HFFc6 (cell line): ENCODE measurements around the gene PPP3R1. TPM values are rescaled to one million over a fixed set of nuclear protein-coding genes. Genes with fewer than 3 reads are reported as not detected.

Experiments
- DNase-seq: peaks from one replicate; pipeline ENCODE4 v3.0.0-alpha.2; 2018
- H3K27ac Mint-ChIP-seq: 2 replicates; pipeline ENCODE4 v1.8.0; 2020; ENCODE audit warnings: mild to moderate bottlenecking, mixed read lengths
- H3K27me3 Mint-ChIP-seq: 2 replicates; pipeline ENCODE4 v1.8.0; 2021; ENCODE audit warnings: mild to moderate bottlenecking, moderate library complexity, mixed read lengths; ENCODE audit not compliant: insufficient read depth
- H3K36me3 Mint-ChIP-seq: 2 replicates; pipeline ENCODE4 v1.8.0; 2021; ENCODE audit warnings: low read depth, mixed read lengths
- H3K4me1 Mint-ChIP-seq: 2 replicates; pipeline ENCODE4 v1.8.0; 2020; ENCODE audit warnings: low read depth, mixed read lengths
- H3K4me3 Mint-ChIP-seq: 2 replicates; pipeline ENCODE4 v1.8.0; 2020; ENCODE audit warnings: mild to moderate bottlenecking, moderate library complexity, mixed read lengths
- H3K9me3 Mint-ChIP-seq: 2 replicates; pipeline ENCODE4 v1.8.0; 2020; ENCODE audit warnings: mild to moderate bottlenecking, mixed read lengths
- CTCF ChIP-seq: fragments of 200-600 bp; sonication (generic); IDR thresholded peaks from 2 replicates; pipeline ENCODE4 v1.5.0; 2021; ENCODE audit warnings: antibody characterized with exemption, mild to moderate bottlenecking
- total RNA-seq, 6 experiments: library from RNA; stranded (reverse); fragmentation: NEBNext Ultra II Directional; extraction: Animal tissue kit (Norgen Biotek cat#: 25700); gene quantifications; 2 replicates in 1 of 6; 3 replicates in 5 of 6; pipeline ENCODE4 v1.2.3, GENCODE V29; 2021

The PPP3R1 gene
- total RNA-seq, 6 experiments from 2014 or later, result 60.0 to 67.0 (median 63.0) TPM

- Mint-ChIP-seq H3K9me3 (no peaks in the 10 kb centered on the region), H3K36me3 (no peaks in the 10 kb centered on the region), H3K4me1 (peaks cover 8% of the 10 kb centered on the region), H3K27ac (no peak overlapping the region), H3K4me3 (no peak overlapping the region), H3K27me3 (peaks cover 3% of the 10 kb centered on the region)
- no peak for TF ChIP-seq CTCF
- no peak for DNase-seq
Observed at GRCh38 chr2:68293024-68293423, 40.7 kb upstream of the PPP3R1 start.

- no peaks in the 10 kb centered on the region for H3K36me3 Mint-ChIP-seq
- peaks cover 3% of the 10 kb centered on the region for H3K27me3 Mint-ChIP-seq
- H3K27ac Mint-ChIP-seq, result no peak overlapping the region
- DNase-seq, result peak; percentile 30
- peak; percentile 82 for TF ChIP-seq CTCF
- peaks cover 13% of the 10 kb centered on the region for H3K4me1 Mint-ChIP-seq
- H3K4me3 Mint-ChIP-seq, result no peak overlapping the region
- H3K9me3 Mint-ChIP-seq, result no peaks in the 10 kb centered on the region
Observed at GRCh38 chr2:68292108-68292710, 39.9 kb upstream of the PPP3R1 start.

- Mint-ChIP-seq H3K27ac (no peak overlapping the region), H3K36me3 (no peaks in the 10 kb centered on the region), H3K9me3 (no peaks in the 10 kb centered on the region), H3K27me3 (peaks cover 3% of the 10 kb centered on the region), H3K4me1 (peaks cover 13% of the 10 kb centered on the region), H3K4me3 (no peak overlapping the region)
- no peak for DNase-seq
- TF ChIP-seq CTCF, result no peak
Observed at GRCh38 chr2:68291314-68291713, 39.0 kb upstream of the PPP3R1 start.

- no peaks in the 10 kb centered on the region for H3K36me3 Mint-ChIP-seq
- no peak for TF ChIP-seq CTCF
- peaks cover 13% of the 10 kb centered on the region for H3K4me1 Mint-ChIP-seq
- H3K4me3 Mint-ChIP-seq, result no peak overlapping the region
- H3K27me3 Mint-ChIP-seq, result peaks cover 3% of the 10 kb centered on the region
- no peak for DNase-seq
- no peak overlapping the region for H3K27ac Mint-ChIP-seq
- H3K9me3 Mint-ChIP-seq, result no peaks in the 10 kb centered on the region
Observed at GRCh38 chr2:68290901-68291300, 38.6 kb upstream of the PPP3R1 start.

GRCh38 chr2:68287580-68288441, 35.5 kb upstream of the PPP3R1 start:
- TF ChIP-seq CTCF, result no peak
- H3K36me3 Mint-ChIP-seq, result no peaks in the 10 kb centered on the region
- no peak overlapping the region for H3K4me3 Mint-ChIP-seq
- no peak for DNase-seq
- H3K27ac Mint-ChIP-seq, result no peak overlapping the region
- no peaks in the 10 kb centered on the region for H3K9me3 Mint-ChIP-seq
- H3K27me3 Mint-ChIP-seq, result peaks cover 3% of the 10 kb centered on the region; the same call in 1 of the 2 replicates
- peaks cover 34% of the 10 kb centered on the region for H3K4me1 Mint-ChIP-seq
